ENCODE results near the gene MICAL3. TPM values are rescaled to one million over a fixed set of nuclear protein-coding genes. Genes with fewer than 3 reads are reported as not detected.

The MICAL3 gene
- total and polyA plus RNA-seq, 9 of the 15 experiments (the other 6 are each of a cell fraction or from before 2014, with no cell fraction given), result 0.53 to 32.1 (median 12.3) TPM

DNA sequence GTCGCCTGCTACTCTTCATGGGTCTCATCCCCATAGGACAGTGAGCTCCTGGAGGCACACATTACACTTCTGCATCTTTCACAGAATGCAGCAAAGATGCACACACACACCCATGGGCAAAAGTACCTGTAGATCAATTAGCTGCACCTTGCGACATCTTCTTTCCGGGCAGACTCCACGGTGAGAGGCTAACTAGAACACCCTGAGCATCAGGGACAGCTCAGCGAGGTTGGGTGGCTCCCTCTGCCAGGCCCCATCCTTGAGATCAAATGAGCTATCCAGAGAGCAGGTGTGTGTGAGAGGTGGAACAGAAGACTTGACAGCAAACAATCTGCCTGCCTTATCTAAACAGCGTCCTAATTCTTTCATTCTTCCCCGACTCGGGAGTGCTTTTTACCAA is 154.0 kb downstream of the MICAL3 start:
- Histone ChIP-seq H3K9ac (ENCODE audit: insufficient read depth in 1 of 2, low read depth in 2 of 2, low read length in 2 of 2) (no peak overlapping the region), H4K20me1 (replicated peaks; ENCODE audit: control insufficient read depth, insufficient read depth, low read length) (no peaks in the 10 kb centered on the region), H3K9me3 (replicated peaks; ENCODE audit: control insufficient read depth, insufficient read depth, low read depth, low read length) (no peaks in the 10 kb centered on the region), H3K9me1 (ENCODE audit: control insufficient read depth, insufficient read depth, low read length) (no peaks in the 10 kb centered on the region), H3K27ac (ENCODE audit: extremely low read depth, low read depth, low read length) (no peak overlapping the region), H3K79me2 (ENCODE audit: control insufficient read depth, insufficient read depth, low read length) (no peaks in the 10 kb centered on the region), H2AFZ (ENCODE audit: low read depth, low read length) (no peak overlapping the region), H3K27me3 (ENCODE audit: control insufficient read depth in 2 of 2, insufficient read depth in 2 of 2, low read length in 2 of 2) (no peaks in the 10 kb centered on the region), H3K4me2 (ENCODE audit: insufficient read depth, low read length) (no peak overlapping the region), H3K4me3 (no peak overlapping the region), H3K4me1 (replicated peaks in 1 of 2; ENCODE audit: control insufficient read depth in 2 of 2, insufficient read depth in 2 of 2, low read length in 2 of 2) (peaks cover 0 to 13% of the 10 kb centered on the region in 2 experiments; a peak in 2 of 5 replicates), H3K36me3 (ENCODE audit: control insufficient read depth, insufficient read depth, low read length) (peaks cover 50% of the 10 kb centered on the region; the same call in 2 of the 3 replicates)
- intact Hi-C loops (cut with micrococcal nuclease) (no loop called here), in situ Hi-C loops (cut with MboI) (no loop called here)
- BruUV-seq (replicated peaks), result no TSS peak
- 93% methylated on average over 8 of the region's 8 CpGs for WGBS (ENCODE audit: insufficient coverage, low coverage, missing lambda C conversion rate)
- ChIA-PET POLR2A (interaction anchor here (0.7 to 1.0 kb wide), 2 partner anchors 17 to 178 kb away, joined by 3 read pairs; no protein-coding TSS in a partner anchor), CTCF (ENCODE audit: low intra/inter-chr PET ratio) (no interaction called here)
- no peak for DNase-seq (ENCODE audit: extremely low read depth in 1 of 4, low spot score in 3 of 4)
- FAIRE-seq, result no peak
- no peak for TF ChIP-seq SNIP1 (IDR thresholded peaks at IDR 0.05; ENCODE audit: low read depth)
- no peak for TF ChIP-seq LCOR (CRISPR knock-in tag; IDR thresholded peaks at IDR 0.05)
- TF ChIP-seq RFX1 (IDR thresholded peaks at IDR 0.05), result no peak
- TF ChIP-seq ZBED1 (IDR thresholded peaks at IDR 0.05), result no peak
- TF ChIP-seq ZFP30 (CRISPR knock-in tag; IDR thresholded peaks at IDR 0.05; ENCODE audit: borderline replicate concordance), result no peak
- no peak for TF ChIP-seq ZNF133 (CRISPR knock-in tag; IDR thresholded peaks at IDR 0.05)
- no peak for TF ChIP-seq RFX5 (IDR thresholded peaks at IDR 0.05; ENCODE audit: low read depth, low read length)
- TF ChIP-seq, protein P1, sequence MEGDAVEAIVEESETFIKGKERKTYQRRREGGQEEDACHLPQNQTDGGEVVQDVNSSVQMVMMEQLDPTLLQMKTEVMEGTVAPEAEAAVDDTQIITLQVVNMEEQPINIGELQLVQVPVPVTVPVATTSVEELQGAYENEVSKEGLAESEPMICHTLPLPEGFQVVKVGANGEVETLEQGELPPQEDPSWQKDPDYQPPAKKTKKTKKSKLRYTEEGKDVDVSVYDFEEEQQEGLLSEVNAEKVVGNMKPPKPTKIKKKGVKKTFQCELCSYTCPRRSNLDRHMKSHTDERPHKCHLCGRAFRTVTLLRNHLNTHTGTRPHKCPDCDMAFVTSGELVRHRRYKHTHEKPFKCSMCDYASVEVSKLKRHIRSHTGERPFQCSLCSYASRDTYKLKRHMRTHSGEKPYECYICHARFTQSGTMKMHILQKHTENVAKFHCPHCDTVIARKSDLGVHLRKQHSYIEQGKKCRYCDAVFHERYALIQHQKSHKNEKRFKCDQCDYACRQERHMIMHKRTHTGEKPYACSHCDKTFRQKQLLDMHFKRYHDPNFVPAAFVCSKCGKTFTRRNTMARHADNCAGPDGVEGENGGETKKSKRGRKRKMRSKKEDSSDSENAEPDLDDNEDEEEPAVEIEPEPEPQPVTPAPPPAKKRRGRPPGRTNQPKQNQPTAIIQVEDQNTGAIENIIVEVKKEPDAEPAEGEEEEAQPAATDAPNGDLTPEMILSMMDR (IDR thresholded peaks at IDR 0.05 in 2 of 3, conservative IDR thresholded peaks at IDR 0.05 in 1 of 3; ENCODE audit: insufficient read depth in 2 of 3, low read depth in 1 of 3, low read length in 3 of 3), result no peak
- no peak for TF ChIP-seq ZNF507 (tag; conservative IDR thresholded peaks at IDR 0.05)
- ATAC-seq, result no peak

Data from K562 (cell line).